Measurements from ENCODE around the gene CCSER1. TPM values are rescaled to one million over a fixed set of nuclear protein-coding genes. Genes with fewer than 3 reads are reported as not detected.

CCSER1 gene
- total RNA-seq, 1 donor from 2014 or later: 15.7 TPM

GRCh38 chr4:90185416-90185815 is 58.2 kb downstream of the CCSER1 start:
- intact Hi-C loops (cut with DNase I): no loop called here
- no peak for DNase-seq (ENCODE audit: low spot score)

GRCh38 chr4:90186229-90186628 is 59.0 kb downstream of the CCSER1 start:
- intact Hi-C loops (cut with DNase I): loop anchor here (2.0 kb wide), 1 partner anchor 59 kb away; no protein-coding TSS in a partner anchor

GRCh38 chr4:90187148-90187884 is 60.1 kb downstream of the CCSER1 start:
- intact Hi-C loops (cut with DNase I): loop anchor here (2.0 kb wide), 1 partner anchor 57 kb away; no protein-coding TSS in a partner anchor
- DNase-seq (ENCODE audit: low spot score): no peak

More at GRCh38 chr4:90186229-90186628, 59.0 kb downstream of the CCSER1 start:
- DNase-seq (ENCODE audit: low spot score): no peak

GRCh38 chr4:90189178-90189577 is 62.0 kb downstream of the CCSER1 start:
- DNase-seq (ENCODE audit: low spot score): no peak
- intact Hi-C loops (cut with DNase I): no loop called here

GRCh38 chr4:90189946-90190345 is 62.8 kb downstream of the CCSER1 start:
- no peak for DNase-seq (ENCODE audit: low spot score)
- intact Hi-C loops (cut with DNase I): no loop called here

DNA sequence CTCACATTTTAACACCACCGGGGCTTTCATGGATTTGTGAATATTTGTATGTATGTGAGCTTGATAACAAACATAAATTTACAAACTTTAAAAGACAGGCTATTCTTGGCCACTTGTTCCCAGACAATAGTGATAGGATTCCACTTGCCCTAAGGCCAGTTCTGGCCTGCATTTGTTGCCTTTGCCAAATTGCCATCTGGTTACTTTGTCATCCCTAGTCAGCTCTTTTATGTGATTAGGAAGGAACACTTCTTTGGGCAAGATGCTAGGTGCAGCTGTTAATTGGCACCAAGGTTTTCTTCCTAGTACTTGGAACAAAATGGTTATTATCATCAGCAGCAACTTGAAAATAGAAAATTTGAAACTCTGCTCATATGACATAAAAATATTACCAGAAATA is 63.3 kb downstream of the CCSER1 start:
- intact Hi-C loops (cut with DNase I): no loop called here
- DNase-seq (ENCODE audit: low spot score): no peak

- no peak for DNase-seq (ENCODE audit: low spot score)
- intact Hi-C loops (cut with DNase I): no loop called here
Measured at GRCh38 chr4:90198086-90198847, 71.1 kb downstream of the CCSER1 start.

GRCh38 chr4:90207887-90208454 is 80.8 kb downstream of the CCSER1 start:
- intact Hi-C loops (cut with DNase I): no loop called here
- no peak for DNase-seq (ENCODE audit: low spot score)

DNA sequence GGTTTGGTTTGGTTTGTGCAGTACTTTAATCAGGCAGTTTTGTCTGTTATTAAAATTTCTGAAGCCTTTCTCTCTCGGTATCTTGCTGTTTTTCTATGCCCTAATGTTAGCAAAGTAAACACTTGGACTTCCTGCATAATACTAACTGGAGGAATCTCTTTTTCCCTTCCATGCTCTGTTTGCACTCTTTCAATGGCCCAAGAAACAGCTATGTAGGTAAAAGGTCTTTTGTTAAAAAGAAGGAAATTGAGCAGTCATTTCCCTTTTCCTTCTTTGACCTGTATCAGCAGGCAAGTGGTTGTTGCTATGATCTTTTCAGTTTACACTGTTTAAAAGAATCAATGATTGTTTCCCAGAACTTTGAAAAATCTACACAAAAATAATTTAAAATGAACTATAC is 82.7 kb downstream of the CCSER1 start:
- DNase-seq (ENCODE audit: low spot score): no peak
- intact Hi-C loops (cut with DNase I): no loop called here

DNA sequence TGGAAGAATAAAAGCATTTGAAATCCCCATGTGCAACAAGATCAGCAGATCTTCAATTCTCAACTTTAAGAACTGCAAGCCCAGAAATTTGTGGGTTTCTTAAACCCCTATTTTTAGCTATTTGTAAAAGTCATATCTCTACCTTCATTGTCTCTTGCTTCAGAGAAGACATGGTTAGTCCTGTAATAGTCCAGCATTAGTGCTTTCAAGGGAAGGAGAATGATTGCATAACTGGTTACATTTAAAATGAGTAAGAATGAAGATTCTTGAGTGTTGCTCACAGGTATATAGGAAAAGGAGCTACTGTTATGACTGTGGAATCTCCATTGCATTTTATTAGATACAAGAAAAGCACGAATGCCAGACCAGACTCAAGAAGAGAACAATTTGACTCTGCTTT is 84.0 kb downstream of the CCSER1 start:
- DNase-seq (ENCODE audit: low spot score): no peak
- intact Hi-C loops (cut with DNase I): no loop called here

DNA sequence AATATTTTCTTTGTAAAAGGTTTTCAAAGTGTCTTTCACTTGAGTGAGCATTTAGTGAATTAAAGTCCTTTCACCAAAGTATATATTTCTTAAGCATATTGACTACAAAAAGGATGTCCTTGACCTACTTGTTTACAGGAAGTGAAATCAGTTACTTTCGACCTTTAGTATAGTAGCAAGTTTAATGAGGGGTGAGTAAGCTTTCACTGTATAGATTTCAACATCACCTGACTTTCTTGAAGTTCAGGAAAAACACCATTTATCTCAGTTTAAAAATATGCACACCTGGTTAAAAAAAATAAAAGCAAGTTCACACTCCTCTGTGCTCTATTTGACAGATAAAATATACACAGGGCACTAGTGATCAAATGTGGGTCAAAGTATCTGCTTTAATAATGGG is 88.1 kb downstream of the CCSER1 start:
- intact Hi-C loops (cut with DNase I): no loop called here
- no peak for DNase-seq (ENCODE audit: low spot score)

GRCh38 chr4:90219822-90220221 is 92.6 kb downstream of the CCSER1 start:
- DNase-seq (ENCODE audit: low spot score): no peak
- intact Hi-C loops (cut with DNase I): no loop called here

DNA sequence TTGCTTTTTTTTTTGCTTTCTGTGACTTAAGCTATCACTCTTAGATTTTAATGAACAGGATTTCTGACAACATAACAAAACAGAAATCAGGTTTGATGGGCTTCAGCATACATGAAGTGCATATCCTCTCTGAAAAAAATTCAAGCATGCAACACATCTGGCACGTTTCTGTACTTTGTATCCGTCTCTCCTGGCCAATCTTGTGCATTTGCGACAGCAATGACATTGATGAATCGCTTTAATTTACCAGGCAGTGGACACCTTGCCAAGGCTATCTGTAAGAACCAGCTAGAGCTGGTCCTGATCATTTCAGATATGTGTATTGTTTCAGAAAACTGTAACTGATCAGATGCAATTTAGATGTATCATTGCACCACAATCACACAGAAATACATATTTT is 93.3 kb downstream of the CCSER1 start:
- intact Hi-C loops (cut with DNase I): no loop called here
- DNase-seq (ENCODE audit: low spot score): no peak

GRCh38 chr4:90226734-90227133 is 99.5 kb downstream of the CCSER1 start:
- intact Hi-C loops (cut with DNase I): no loop called here
- no peak for DNase-seq (ENCODE audit: low spot score)

GRCh38 chr4:90227177-90227576 is 100.0 kb downstream of the CCSER1 start:
- no peak for DNase-seq (ENCODE audit: low spot score)
- intact Hi-C loops (cut with DNase I): no loop called here

DNA sequence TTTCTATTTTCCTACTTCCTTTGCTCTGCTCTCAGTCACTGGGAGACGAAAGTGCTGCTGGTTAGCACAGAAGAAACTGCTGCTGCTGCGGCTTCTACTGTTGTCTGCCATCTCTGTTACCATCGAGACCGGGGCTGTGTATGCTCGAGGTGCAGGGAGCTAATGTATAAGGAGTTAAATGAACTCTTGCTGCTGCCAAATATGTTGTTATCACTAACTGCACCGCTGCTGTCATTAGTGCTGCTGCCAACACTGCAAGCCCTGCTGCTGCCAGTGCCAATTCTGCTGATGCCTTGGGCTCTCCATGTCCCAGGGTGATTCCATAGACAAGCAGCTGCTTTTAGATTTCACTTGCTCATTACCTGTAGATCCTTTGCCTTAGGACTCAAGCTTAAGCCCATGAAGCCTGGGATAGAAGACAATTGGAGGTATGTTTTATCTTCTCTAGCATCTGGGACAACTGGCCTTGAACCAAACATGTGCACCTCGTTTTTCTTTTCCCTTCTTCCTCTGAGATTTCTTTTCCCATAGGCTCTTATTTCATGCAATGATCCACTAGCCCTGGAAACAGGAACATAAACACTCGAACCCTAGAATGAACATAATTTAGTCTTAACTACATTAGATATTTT is 107.8 kb downstream of the CCSER1 start:
- intact Hi-C loops (cut with DNase I): no loop called here
- DNase-seq (ENCODE audit: low spot score): no peak

GRCh38 chr4:90237751-90238530 is 110.7 kb downstream of the CCSER1 start:
- DNase-seq (ENCODE audit: low spot score): no peak
- intact Hi-C loops (cut with DNase I): no loop called here

DNA sequence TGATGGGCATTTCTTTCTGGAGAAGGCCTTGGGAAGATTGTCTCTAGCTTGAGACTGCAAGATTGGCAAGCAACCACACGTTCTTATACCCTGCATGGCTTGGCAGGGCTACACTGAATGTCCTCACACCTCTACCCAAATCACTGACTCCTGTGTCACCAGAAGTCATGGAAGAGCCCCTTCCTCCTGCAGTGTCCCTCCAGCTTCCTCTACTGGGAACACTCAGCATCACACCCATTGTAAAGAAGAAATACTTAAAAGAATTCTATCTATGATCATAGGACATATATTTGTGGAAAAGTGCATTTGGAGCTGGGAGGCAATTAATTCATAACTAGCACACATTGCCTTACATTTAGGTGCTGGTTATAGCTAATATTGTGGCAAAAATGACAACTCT is 113.1 kb downstream of the CCSER1 start:
- intact Hi-C loops (cut with DNase I): no loop called here
- no peak for DNase-seq (ENCODE audit: low spot score)

DNA sequence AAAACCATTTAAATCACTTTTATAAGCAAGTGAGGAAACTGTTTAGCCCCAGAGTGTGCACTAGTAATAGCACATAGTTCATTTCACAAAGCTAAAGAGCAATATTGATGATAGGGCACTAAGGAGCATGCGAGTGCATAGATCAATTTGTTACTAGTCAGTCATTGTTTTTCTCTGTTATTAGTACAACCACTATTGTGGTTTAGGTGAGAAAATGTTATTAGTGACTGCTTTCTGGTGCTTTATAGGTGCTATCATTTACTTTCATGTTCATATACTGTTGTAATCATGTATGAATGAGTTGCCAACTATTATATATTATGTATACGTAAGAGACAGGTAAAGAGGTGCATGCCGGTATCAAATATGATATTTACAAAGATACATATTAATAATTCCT is 113.8 kb downstream of the CCSER1 start:
- DNase-seq (ENCODE audit: low spot score): no peak
- intact Hi-C loops (cut with DNase I): no loop called here

All from cardiac septum (tissue), 1 donor.